Gastroesophageal sphincter (tissue), 4 donors: ENCODE measurements around the gene REEP2. TPM values are rescaled to one million over a fixed set of nuclear protein-coding genes. Genes with fewer than 3 reads are reported as not detected.

Source experiments
- ATAC-seq: fragments of 150-250 bp; one replicate; pipeline ENCODE4 v1.9.1; 2016; ENCODE audit warnings: mild to moderate bottlenecking, moderate library complexity
- H3K27ac ChIP-seq, 4 donors: fragments of 200-600 bp; sonication (generic) in 3 of 4; 1 replicate in 3 of 4; 2 replicates in 1 of 4; pipeline ENCODE4 v1.5.1; 2016 to 2019
- H3K27me3 ChIP-seq: fragments of 200-600 bp; sonication (generic); one replicate; pipeline ENCODE4 v1.5.1; 2019
- H3K36me3 ChIP-seq, 2 donors: fragments of 200-600 bp; sonication (generic); one replicate each; pipeline ENCODE4 v1.5.1; 2019; ENCODE audit warnings: control low read depth in 1 of 2
- H3K4me1 ChIP-seq, 3 donors: fragments of 200-600 bp; sonication (generic); 1 replicate in 2 of 3; 2 replicates in 1 of 3; pipeline ENCODE4 v1.5.1; 2016 to 2019; ENCODE audit warnings: control low read depth in 2 of 3
- H3K4me3 ChIP-seq, 2 donors: fragments of 200-600 bp; sonication (generic); one replicate each; pipeline ENCODE4 v1.5.1; 2019; ENCODE audit warnings: mild to moderate bottlenecking in 1 of 2, moderate library complexity in 1 of 2
- H3K9me3 ChIP-seq, 3 donors: fragments of 200-600 bp; sonication (generic); one replicate each; pipeline ENCODE4 v1.5.1; 2017 to 2019; ENCODE audit warnings: control low read depth in 2 of 3
- CTCF ChIP-seq, 4 experiments: fragments of 200-600 bp in 2 of 4; fragments of 450-650 bp in 2 of 4; sonication (generic) in 1 of 4; IDR thresholded peaks; one replicate each; pipeline ENCODE4 v1.5.1; 2017 to 2019; ENCODE audit warnings: antibody characterized with exemption in 4 of 4, mild to moderate bottlenecking in 2 of 4, moderate library complexity in 2 of 4
- EP300 ChIP-seq: sonication (generic); formaldehyde crosslinking; IDR thresholded peaks from one replicate; pipeline ENCODE4 v1.6.1; 2017; ENCODE audit warnings: antibody characterized with exemption, mild to moderate bottlenecking
- POLR2A ChIP-seq, 2 donors: fragments of 450-650 bp; IDR thresholded peaks; one replicate each; pipeline ENCODE4 v1.6.1; 2017; ENCODE audit warnings: antibody characterized with exemption in 2 of 2, mild to moderate bottlenecking in 2 of 2, moderate library complexity in 1 of 2
- POLR2AphosphoS5 ChIP-seq: sonication (generic); formaldehyde crosslinking; IDR thresholded peaks from one replicate; pipeline ENCODE4 v1.6.1; 2017; ENCODE audit warnings: antibody characterized with exemption
- WGBS, 2 donors: methylation state at CpG; one replicate each; pipeline ENCODE4 v1.1.5; 2018; ENCODE audit warnings: low coverage in 1 of 2; 5-methylcytosine and 5-hydroxymethylcytosine counted together
- total RNA-seq, 4 donors: library from RNA; depleted of rRNA; stranded (reverse); fragments of >200 nt; gene quantifications; one replicate each; pipeline ENCODE4 v1.1.0, GENCODE V29; 2016

The REEP2 gene
- total RNA-seq, 4 donors from 2014 or later, result 16.7 to 45.8 (median 26.3) TPM

- ATAC-seq, result no peak
- Histone ChIP-seq H3K4me1 (peaks cover 0 to 42% (median 16%) of the 10 kb centered on the region in 3 donors), H3K4me3 (peak overlapping the region in 1 of 2 donors; percentile 85), H3K36me3 (no peaks in the 10 kb centered on the region), H3K9me3 (no peaks in the 10 kb centered on the region), H3K27me3 (no peaks in the 10 kb centered on the region), H3K27ac (no peak overlapping the region)
- WGBS, 2 donors, result 85 to 92% methylated on average over 8 to 13 of the region's 14 CpGs
- TF ChIP-seq POLR2A (IDR thresholded peaks at IDR 0.05), result no peak
- TF ChIP-seq CTCF (IDR thresholded peaks at IDR 0.05), result no peak
- no peak for TF ChIP-seq EP300
- TF ChIP-seq POLR2AphosphoS5, result no peak
Observed at GRCh38 chr5:138467711-138468132, 28.9 kb downstream of the REEP2 start.

- H3K27me3 ChIP-seq, result no peaks in the 10 kb centered on the region
- H3K9me3 ChIP-seq, result no peaks in the 10 kb centered on the region
- TF ChIP-seq POLR2A (IDR thresholded peaks at IDR 0.05) (no peak), EP300 (no peak), POLR2AphosphoS5 (peak; percentile 60)
- peaks cover 0 to 37% (median 16%) of the 10 kb centered on the region in 3 donors for H3K4me1 ChIP-seq
- H3K27ac ChIP-seq, result no peak overlapping the region
- no peaks in the 10 kb centered on the region for H3K36me3 ChIP-seq
- 72 to 80% methylated on average over 5 to 7 of the region's 7 CpGs for WGBS, 2 donors
- ATAC-seq, result no peak
- peak overlapping the region in 1 of 2 donors; percentile 85 for H3K4me3 ChIP-seq
Observed at GRCh38 chr5:138468133-138468965, 29.5 kb downstream of the REEP2 start.

GRCh38 chr5:138468966-138469539 lies 30.2 kb downstream of the REEP2 start:
- 79 to 86% methylated on average over 7 to 8 of the region's 8 CpGs for WGBS, 2 donors

GRCh38 chr5:138469540-138470321 lies 30.9 kb downstream of the REEP2 start:
- Histone ChIP-seq H3K4me1 (peaks cover 0 to 29% (median 16%) of the 10 kb centered on the region in 3 donors), H3K4me3 (no peak overlapping the region), H3K27ac (peak overlapping the region in 1 of 4 donors; percentile 8), H3K9me3 (no peaks in the 10 kb centered on the region), H3K27me3 (no peaks in the 10 kb centered on the region), H3K36me3 (no peaks in the 10 kb centered on the region)
- ATAC-seq, result peak; percentile 8
- 36 to 50% methylated on average over 5 to 7 of the region's 8 CpGs for WGBS, 2 donors
- no peak for TF ChIP-seq EP300
- peak; percentile 43 for TF ChIP-seq POLR2AphosphoS5
- peak; percentile 22 to 36 for TF ChIP-seq POLR2A (IDR thresholded peaks at IDR 0.05)
- TF ChIP-seq CTCF (IDR thresholded peaks at IDR 0.05), result no peak

More at GRCh38 chr5:138468966-138469539, 30.2 kb downstream of the REEP2 start:
- Histone ChIP-seq H3K27me3 (no peaks in the 10 kb centered on the region), H3K27ac (peak overlapping the region in 1 of 4 donors; percentile 8), H3K9me3 (no peaks in the 10 kb centered on the region), H3K4me3 (no peak overlapping the region), H3K4me1 (peaks cover 0 to 32% (median 16%) of the 10 kb centered on the region in 3 donors), H3K36me3 (no peaks in the 10 kb centered on the region)
- TF ChIP-seq POLR2A (IDR thresholded peaks at IDR 0.05) (no peak), POLR2AphosphoS5 (no peak), CTCF (IDR thresholded peaks at IDR 0.05) (no peak), EP300 (no peak)
- no peak for ATAC-seq
